Activated CD8-positive, alpha-beta T cell treated with anti-CD3 and anti-CD28 coated beads for 36 hours (primary cell): ENCODE data around the gene TBC1D22A. TPM values are rescaled to one million over a fixed set of nuclear protein-coding genes. Genes with fewer than 3 reads are reported as not detected.

ENCODE experiments used
- ATAC-seq: fragments of 200-7000 bp; cut with Tn5 transposase; one replicate; pipeline ENCODE4 v1.10.0; 2021; ENCODE audit warnings: mild to moderate bottlenecking, moderate library complexity
- CTCF ChIA-PET: fragments of 350-600 bp; sonication (Branson Sonifier 250); formaldehyde crosslinking; loops from one replicate; lab custom pipeline; 2021; ENCODE audit warnings: antibody characterized with exemption; lab: Charles Lee
- POLR2A ChIA-PET: fragments of 350-600 bp; sonication (Branson Sonifier 250); formaldehyde crosslinking; loops from one replicate; lab custom pipeline; 2021; ENCODE audit warnings: antibody characterized with exemption; lab: Charles Lee
- DNase-seq: peaks from one replicate; pipeline ENCODE4 v3.0.0-alpha.2; 2020
- H3K27ac Mint-ChIP-seq: one replicate; pipeline ENCODE4 v1.8.0; 2021; ENCODE audit warnings: mild to moderate bottlenecking, mixed read lengths
- H3K27me3 Mint-ChIP-seq: one replicate; pipeline ENCODE4 v1.8.0; 2021; ENCODE audit warnings: mixed read lengths
- H3K36me3 Mint-ChIP-seq: one replicate; pipeline ENCODE4 v1.8.0; 2021; ENCODE audit warnings: low read depth, mixed read lengths
- H3K4me1 Mint-ChIP-seq: one replicate; pipeline ENCODE4 v1.8.0; 2021; ENCODE audit warnings: low read depth, mixed read lengths
- H3K4me3 Mint-ChIP-seq: one replicate; pipeline ENCODE4 v1.8.0; 2021; ENCODE audit warnings: mild to moderate bottlenecking, moderate library complexity, mixed read lengths
- H3K9me3 Mint-ChIP-seq: one replicate; pipeline ENCODE4 v1.8.0; 2021; ENCODE audit warnings: mixed read lengths
- intact Hi-C: fragments of 100-400 bp; cut with micrococcal nuclease; formaldehyde crosslinking; loops from one replicate; pipeline ENCODE4 v1.10.0; 2022
- total RNA-seq, 2 experiments: library from RNA; stranded (reverse); gene quantifications; one replicate each; pipeline ENCODE4 v1.2.3, GENCODE V29; 2021
- TF ChIP-seq, protein P1 (sequence below): fragments of 200-600 bp; IDR thresholded peaks from one replicate; pipeline ENCODE4 v1.8.0; 2022; ENCODE audit warnings: antibody characterized with exemption, mild to moderate bottlenecking

The TBC1D22A gene
- total RNA-seq, 2 experiments from 2014 or later = 41.0 to 42.8 TPM

DNA sequence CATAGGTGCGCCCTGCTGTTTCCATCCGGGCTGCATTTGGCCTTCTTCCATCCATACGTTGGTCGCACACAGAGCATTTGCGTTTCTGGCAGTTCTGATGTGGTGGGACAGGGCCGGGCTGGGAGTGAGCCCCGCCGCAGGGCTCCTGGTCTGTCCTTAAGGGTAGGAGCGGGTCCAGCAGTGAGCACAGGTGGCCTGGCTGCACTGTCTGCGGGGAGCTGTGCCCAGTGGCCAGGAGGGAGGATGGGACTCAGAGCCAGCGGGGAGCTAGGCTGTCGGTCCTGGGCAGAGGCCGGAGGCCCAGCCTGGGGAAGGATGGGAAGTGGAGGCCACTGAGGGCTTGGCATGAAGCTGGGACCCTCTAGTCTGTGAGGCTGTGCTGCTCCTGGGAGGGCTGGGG, 385.1 kb downstream of the TBC1D22A start:
- no peaks in the 10 kb centered on the region for H3K27me3 Mint-ChIP-seq
- no peak overlapping the region for H3K4me3 Mint-ChIP-seq
- no peak overlapping the region for H3K27ac Mint-ChIP-seq

GRCh38 chr22:47148510-47148909, 386.1 kb downstream of the TBC1D22A start:
- no peak for ATAC-seq
- Mint-ChIP-seq H3K9me3 (no peaks in the 10 kb centered on the region), H3K4me3 (no peak overlapping the region), H3K36me3 (no peaks in the 10 kb centered on the region), H3K27me3 (no peaks in the 10 kb centered on the region), H3K4me1 (peaks cover 4% of the 10 kb centered on the region), H3K27ac (no peak overlapping the region)
- ChIA-PET CTCF (no interaction called here), POLR2A (no interaction called here)
- TF ChIP-seq, protein P1, sequence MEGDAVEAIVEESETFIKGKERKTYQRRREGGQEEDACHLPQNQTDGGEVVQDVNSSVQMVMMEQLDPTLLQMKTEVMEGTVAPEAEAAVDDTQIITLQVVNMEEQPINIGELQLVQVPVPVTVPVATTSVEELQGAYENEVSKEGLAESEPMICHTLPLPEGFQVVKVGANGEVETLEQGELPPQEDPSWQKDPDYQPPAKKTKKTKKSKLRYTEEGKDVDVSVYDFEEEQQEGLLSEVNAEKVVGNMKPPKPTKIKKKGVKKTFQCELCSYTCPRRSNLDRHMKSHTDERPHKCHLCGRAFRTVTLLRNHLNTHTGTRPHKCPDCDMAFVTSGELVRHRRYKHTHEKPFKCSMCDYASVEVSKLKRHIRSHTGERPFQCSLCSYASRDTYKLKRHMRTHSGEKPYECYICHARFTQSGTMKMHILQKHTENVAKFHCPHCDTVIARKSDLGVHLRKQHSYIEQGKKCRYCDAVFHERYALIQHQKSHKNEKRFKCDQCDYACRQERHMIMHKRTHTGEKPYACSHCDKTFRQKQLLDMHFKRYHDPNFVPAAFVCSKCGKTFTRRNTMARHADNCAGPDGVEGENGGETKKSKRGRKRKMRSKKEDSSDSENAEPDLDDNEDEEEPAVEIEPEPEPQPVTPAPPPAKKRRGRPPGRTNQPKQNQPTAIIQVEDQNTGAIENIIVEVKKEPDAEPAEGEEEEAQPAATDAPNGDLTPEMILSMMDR = no peak
- DNase-seq = no peak
- intact Hi-C loops = no loop called here

More for the DNA sequence above, 385.1 kb downstream of the TBC1D22A start:
- DNase-seq (no peak), ATAC-seq (no peak)
- ChIA-PET POLR2A (no interaction called here), CTCF (no interaction called here)
- H3K9me3 Mint-ChIP-seq = no peaks in the 10 kb centered on the region
- intact Hi-C loops = no loop called here
- H3K4me1 Mint-ChIP-seq = peaks cover 4% of the 10 kb centered on the region
- TF ChIP-seq, protein P1 = no peak
- no peaks in the 10 kb centered on the region for H3K36me3 Mint-ChIP-seq

GRCh38 chr22:47148956-47149728, 386.7 kb downstream of the TBC1D22A start:
- no peak for DNase-seq
- Mint-ChIP-seq H3K27ac (no peak overlapping the region), H3K4me3 (no peak overlapping the region), H3K9me3 (no peaks in the 10 kb centered on the region), H3K27me3 (no peaks in the 10 kb centered on the region), H3K36me3 (no peaks in the 10 kb centered on the region), H3K4me1 (peaks cover 4% of the 10 kb centered on the region)
- ATAC-seq = no peak
- ChIA-PET CTCF (no interaction called here), POLR2A (no interaction called here)
- intact Hi-C loops = no loop called here
- TF ChIP-seq, protein P1 = no peak

GRCh38 chr22:47149976-47150375, 387.5 kb downstream of the TBC1D22A start:
- H3K9me3 Mint-ChIP-seq = no peaks in the 10 kb centered on the region
- POLR2A ChIA-PET = interaction anchor here (0.6 kb wide), 1 partner anchor 621 kb away, joined by 3 read pairs; no protein-coding TSS in a partner anchor
- peaks cover 4% of the 10 kb centered on the region for H3K4me1 Mint-ChIP-seq
- no peak for DNase-seq
- H3K36me3 Mint-ChIP-seq = no peaks in the 10 kb centered on the region
- intact Hi-C loops = no loop called here
- no peak for ATAC-seq
- CTCF ChIA-PET = no interaction called here
- TF ChIP-seq, protein P1 = no peak
- H3K27me3 Mint-ChIP-seq = no peaks in the 10 kb centered on the region
- H3K27ac Mint-ChIP-seq = no peak overlapping the region
- no peak overlapping the region for H3K4me3 Mint-ChIP-seq

DNA sequence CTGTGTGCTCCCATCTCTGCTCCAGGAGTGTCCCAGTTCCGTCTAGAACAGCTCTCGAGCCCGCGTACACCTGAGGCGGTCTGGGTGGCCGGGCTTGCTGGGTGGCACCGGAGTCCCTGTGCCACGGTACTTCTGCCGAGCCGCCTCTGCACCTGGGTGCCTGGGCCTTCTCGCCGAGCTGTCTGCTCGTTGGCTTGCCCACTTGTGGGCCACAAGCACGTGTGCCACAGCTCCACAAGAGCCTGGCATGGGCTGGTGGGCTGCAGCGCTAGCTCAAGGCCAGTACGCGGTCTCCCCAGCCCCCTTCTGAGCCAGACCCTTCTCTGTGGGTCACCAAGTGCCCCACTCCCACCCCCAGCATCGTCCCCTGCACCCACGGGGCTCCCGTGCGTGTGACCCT, 388.0 kb downstream of the TBC1D22A start:
- no peaks in the 10 kb centered on the region for H3K36me3 Mint-ChIP-seq
- intact Hi-C loops = no loop called here
- TF ChIP-seq, protein P1 = no peak
- ChIA-PET POLR2A (no interaction called here), CTCF (no interaction called here)
- H3K4me1 Mint-ChIP-seq = peaks cover 4% of the 10 kb centered on the region
- DNase-seq (no peak), ATAC-seq (no peak)
- no peaks in the 10 kb centered on the region for H3K27me3 Mint-ChIP-seq
- no peaks in the 10 kb centered on the region for H3K9me3 Mint-ChIP-seq
- no peak overlapping the region for H3K4me3 Mint-ChIP-seq
- H3K27ac Mint-ChIP-seq = no peak overlapping the region
